ENCODE data around the gene CPLANE1.

CPLANE1 gene

DNA sequence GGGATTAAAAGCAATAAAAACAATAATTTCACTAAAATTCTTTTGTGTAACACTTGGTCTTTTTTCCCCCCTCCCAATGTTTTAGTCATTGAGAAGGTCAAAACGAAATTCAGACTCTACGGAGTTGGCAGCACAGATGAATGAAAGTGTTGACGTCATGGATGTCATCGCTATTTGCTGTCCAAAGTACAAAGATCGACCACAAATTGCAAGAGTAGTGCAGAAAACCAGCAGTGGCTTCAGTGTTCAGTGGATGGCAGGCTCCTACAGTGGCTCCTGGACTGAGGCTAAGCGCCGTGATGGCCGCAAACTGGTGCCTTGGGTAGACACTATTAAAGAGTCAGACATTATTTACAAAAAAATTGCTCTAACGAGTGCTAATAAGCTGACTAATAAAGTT, 184.7 kb downstream of the CPLANE1 start:
- DNase-seq (ENCODE audit: low read depth) = no peak

DNA sequence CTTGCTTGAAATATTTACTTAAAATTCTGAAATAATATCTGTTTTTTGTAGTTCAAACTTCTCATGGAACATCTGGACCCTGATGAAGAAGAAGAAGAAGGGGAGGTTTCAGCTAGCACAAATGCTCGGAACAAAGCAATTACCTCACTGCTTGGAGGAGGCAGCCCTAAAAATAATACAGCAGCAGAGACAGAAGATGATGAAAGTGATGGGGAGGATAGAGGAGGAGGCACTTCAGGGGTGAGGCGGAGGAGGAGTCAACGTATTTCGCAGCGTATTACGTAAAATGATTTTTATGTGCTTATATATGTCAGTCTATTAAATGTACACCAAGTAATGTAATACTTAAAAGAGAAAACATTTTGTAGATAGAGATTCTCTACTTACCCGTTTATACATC, 185.4 kb downstream of the CPLANE1 start:
- DNase-seq (ENCODE audit: low read depth) = no peak

DNA sequence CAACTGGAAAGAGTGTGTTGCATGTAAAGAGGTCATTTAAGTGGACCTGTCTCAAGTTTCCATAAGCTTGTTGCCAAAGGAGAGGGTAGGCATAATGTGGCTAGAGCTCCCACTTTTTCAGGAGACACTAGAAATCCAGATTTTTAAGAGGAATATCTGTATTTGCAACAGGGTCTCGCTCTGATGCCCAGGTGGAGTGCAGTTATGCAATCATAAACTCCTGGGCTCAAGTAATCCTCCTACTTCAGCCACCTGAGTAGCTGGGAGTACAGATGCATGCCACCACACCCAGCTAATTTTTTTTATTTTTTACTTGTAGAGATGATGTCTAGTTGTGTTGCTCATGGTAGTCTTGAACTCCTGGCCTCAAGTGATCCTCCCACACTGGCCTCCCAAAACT, 189.1 kb downstream of the CPLANE1 start:
- DNase-seq (ENCODE audit: low read depth) = no peak

DNA sequence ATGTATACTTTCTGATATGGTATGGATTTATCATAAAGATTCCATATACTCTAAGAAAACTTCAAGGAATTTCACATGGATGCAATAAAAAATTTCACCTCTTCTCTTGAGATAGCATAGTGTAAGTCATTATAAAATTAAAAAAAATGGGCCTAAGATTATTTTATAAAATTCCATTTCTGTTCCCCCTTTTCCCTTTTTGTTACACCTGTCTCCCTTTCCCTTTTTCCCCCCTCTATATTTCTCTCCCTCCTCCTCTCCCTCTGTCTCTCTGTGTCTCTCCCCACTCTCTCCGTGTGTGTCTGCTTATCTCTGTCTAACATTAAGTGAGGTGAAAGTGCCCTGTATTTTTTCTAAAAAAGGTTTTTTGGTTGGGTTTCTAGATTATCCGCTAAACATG, 192.4 kb downstream of the CPLANE1 start:
- DNase-seq (ENCODE audit: low read depth) = no peak

Data from non-pigmented ciliary epithelial cell (primary cell).